RWPE1 (cell line): ENCODE results near the gene C5.

ENCODE experiments used
- CTCF ChIA-PET: fragments of 350-600 bp; sonication (Branson Sonifier 250); formaldehyde crosslinking; extraction: SDS; loops from one replicate; lab custom pipeline; 2021; lab: Yijun Ruan, JAX
- POLR2A ChIA-PET: fragments of 400-600 bp; formaldehyde crosslinking; extraction: SDS; loops from one replicate; lab custom pipeline; 2020; ENCODE audit warnings: antibody characterized with exemption; ENCODE audit not compliant: low non-redundant PET; lab: Yijun Ruan, JAX
- DNase-seq: peaks from one replicate; pipeline ENCODE4 v3.0.0; 2012; ENCODE audit warnings: low spot score
- H3K27ac ChIP-seq: fragments of 450-650 bp; 2 replicates; pipeline ENCODE4 v1.5.1; 2017
- TF ChIP-seq, protein P1 (sequence below): fragments of 450-650 bp; conservative IDR thresholded peaks from 2 replicates; pipeline ENCODE4 v1.5.1; 2017; ENCODE audit warnings: low read depth, mild to moderate bottlenecking

The C5 gene

DNA sequence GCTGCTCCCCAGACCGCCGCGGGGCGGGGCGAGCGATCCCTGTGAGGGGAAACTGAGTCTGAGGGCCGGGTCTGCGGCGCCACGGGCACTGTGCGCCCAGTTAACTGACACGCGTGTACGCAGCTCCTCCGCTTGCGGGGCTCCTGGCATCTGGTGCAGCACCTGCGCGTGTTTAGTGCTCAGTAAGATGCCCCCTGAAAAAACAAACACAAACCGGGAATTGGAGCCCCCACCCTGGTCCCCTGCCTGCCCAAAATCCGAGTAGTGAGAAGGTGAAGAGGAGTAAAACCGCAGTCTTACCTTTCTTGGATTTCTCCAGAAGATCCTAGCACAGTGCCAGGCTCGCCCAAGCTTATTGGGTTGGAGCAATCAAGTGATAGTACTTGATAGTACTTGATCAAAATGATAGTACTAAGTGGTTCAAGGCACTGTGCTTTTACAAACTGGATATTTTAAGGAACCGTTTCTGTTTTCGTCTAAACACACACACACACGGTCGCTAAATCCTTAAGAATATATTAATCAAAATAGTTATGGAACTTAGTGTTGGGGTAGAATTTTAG lies 120.8 kb downstream of the C5 start:
- DNase-seq, result no peak
- TF ChIP-seq, protein P1, sequence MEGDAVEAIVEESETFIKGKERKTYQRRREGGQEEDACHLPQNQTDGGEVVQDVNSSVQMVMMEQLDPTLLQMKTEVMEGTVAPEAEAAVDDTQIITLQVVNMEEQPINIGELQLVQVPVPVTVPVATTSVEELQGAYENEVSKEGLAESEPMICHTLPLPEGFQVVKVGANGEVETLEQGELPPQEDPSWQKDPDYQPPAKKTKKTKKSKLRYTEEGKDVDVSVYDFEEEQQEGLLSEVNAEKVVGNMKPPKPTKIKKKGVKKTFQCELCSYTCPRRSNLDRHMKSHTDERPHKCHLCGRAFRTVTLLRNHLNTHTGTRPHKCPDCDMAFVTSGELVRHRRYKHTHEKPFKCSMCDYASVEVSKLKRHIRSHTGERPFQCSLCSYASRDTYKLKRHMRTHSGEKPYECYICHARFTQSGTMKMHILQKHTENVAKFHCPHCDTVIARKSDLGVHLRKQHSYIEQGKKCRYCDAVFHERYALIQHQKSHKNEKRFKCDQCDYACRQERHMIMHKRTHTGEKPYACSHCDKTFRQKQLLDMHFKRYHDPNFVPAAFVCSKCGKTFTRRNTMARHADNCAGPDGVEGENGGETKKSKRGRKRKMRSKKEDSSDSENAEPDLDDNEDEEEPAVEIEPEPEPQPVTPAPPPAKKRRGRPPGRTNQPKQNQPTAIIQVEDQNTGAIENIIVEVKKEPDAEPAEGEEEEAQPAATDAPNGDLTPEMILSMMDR, result no peak
- CTCF ChIA-PET, result interaction anchor here (0.7 to 1.0 kb wide), 2 partner anchors 53 to 1094 kb away, joined by 3 to 4 read pairs; no protein-coding TSS in a partner anchor
- H3K27ac ChIP-seq, result peak overlapping the region; percentile 80
- POLR2A ChIA-PET, result interaction anchor here (0.6 kb wide), 2 partner anchors 33 to 56 kb away, joined by 3 to 4 read pairs; no protein-coding TSS in a partner anchor

DNA sequence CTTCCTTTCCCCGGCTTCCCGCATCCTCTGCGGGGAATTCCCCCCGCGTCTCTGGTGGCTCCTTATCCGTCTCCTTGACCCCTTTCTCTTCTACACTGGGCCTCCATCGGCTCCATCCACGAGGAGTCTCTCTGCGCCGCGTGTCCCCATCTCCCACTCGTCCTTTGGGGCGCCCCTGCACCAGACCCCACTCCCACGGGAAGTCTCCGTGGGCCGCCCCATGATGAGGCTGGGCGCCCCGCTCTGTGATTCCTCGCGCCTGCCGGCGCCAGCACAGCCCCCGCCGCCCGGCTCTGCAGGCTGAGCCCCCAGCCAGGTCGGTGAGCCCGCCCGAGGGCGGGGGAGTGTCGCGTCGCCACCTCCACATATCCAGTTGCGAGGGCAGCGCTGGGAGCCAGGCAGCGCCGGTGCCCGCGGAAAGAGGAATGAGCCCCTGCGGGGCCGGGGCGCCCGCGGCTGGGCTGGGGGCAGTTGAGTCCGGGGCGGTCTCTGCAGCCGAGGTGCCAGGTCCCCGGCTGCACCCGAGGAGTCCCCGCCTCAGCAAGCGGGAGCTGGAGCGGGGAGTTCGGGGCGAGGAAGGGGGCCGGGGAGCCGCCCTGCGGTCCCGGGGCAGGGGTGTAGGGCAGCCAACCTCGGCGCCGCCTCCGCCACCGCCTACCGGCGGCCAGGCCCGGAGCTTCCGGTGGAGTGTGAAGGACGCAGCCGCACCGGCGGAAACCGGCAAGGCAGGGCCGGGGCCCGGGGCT lies 121.4 kb downstream of the C5 start:
- TF ChIP-seq, protein P1, result no peak
- POLR2A ChIA-PET, result interaction anchor here (0.6 kb wide), 2 partner anchors 32 to 55 kb away, joined by 3 to 4 read pairs; no protein-coding TSS in a partner anchor

DNA sequence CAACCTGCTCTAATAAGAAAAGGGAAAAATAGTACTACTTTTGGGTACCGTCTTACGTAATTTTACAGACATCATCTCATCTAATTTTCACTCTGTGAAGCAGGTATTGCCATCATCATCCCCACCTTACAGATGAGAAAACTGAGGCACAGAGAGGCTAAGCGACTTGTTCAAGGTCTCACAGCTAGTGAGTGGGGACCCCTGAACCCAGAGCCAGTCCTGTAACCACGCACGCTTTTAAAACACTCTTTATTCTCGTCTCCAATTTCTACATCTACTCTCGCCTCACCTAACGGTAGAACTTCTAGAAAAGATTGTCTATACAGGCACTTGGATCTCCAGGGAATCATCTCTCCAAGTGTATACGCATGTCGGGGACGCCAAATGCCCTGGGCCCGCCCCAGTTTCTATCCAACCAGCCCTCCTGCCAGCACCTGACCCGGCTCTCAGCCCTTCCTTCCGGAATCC lies 122.0 kb downstream of the C5 start:
- POLR2A ChIA-PET, result no interaction called here
- TF ChIP-seq, protein P1, result no peak
- CTCF ChIA-PET, result interaction anchor here (1.2 kb wide), 1 partner anchor 50 kb away, joined by 5 read pairs; no protein-coding TSS in a partner anchor
- peak overlapping the region; percentile 80 for H3K27ac ChIP-seq
- no peak for DNase-seq

More for the DNA sequence above, 121.4 kb downstream of the C5 start:
- CTCF ChIA-PET, result interaction anchor here (0.5 to 1.0 kb wide), 3 partner anchors 11 to 1094 kb away, joined by 3 to 4 read pairs (median 3); no protein-coding TSS in a partner anchor
- DNase-seq, result peak; percentile 88
- peak overlapping the region; percentile 80 for H3K27ac ChIP-seq

DNA sequence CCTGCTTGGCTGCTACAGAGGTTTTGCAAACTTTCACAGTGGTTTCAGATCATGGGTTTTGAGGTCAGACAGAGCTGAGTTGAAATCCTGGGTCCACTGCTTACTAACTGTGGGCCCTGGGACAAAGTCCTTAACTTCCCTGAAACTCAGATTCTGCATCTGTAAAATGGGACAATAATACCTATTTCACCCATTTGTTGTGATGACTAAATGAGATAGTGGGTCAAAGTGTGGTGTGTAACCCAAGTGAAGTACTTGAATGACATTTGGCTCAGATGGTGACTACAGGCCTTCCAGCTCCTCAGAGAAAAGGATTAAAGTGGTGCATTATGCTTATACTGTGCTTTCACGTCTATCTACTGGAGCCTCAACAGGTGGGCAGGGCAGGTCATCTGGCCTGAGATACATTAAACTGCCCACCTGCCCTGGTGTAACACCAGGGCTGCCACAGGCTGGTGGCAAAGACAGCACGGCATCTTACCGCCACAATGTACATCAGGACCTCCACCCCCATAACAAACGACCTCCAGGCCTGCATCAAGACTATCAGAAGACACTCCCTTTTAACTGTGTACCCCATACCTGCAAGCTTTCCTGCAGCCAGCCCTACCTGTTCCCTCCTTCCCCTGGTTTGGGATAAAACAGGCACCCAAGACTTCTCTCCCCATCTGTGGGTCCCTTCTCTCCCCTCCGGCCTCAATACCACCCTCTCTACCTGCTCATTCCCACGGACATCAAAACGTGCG lies 122.6 kb downstream of the C5 start:
- peak overlapping the region; percentile 30; the same call in 1 of the 2 replicates for H3K27ac ChIP-seq
- POLR2A ChIA-PET, result no interaction called here
- DNase-seq, result no peak
- CTCF ChIA-PET, result interaction anchor here (0.6 to 1.2 kb wide), 2 partner anchors 9 to 49 kb away, joined by 3 to 5 read pairs; no protein-coding TSS in a partner anchor
- TF ChIP-seq, protein P1, result no peak

DNA sequence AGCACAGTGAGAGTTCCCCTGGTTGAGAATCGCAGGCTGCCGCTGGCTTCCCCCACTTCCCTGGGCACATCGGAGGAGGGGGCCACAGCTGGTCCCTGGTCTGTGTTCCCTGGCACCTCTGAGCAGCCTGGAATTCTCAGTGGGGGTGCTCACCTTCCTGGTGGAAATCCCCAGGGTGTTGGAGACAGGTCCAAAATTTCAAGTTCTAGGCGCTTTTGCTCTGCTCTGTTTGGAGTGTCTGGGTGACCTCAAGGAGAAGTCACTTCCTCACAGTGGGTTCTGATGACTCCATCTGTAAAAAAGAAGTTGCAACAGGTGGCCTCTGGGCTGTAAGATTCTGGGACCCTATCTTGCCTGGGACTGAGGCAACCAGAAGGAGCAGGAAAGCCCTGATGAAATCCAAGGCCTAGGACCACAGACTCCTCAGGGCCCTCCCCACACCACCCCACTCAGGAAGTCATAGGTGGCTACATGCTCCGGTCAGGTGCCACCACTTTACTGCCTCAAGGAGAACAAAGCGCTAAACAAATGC lies 123.6 kb downstream of the C5 start, which contains the start of gene TRAF1:
TRAF1 (minus strand) TSS at position 400 of the 532 bp plus-strand sequence. CDS start 721 bp downstream, outside the sequence.
- DNase-seq, result no peak
- CTCF ChIA-PET, result interaction anchor here (1.0 kb wide), 1 partner anchor 9 kb away, joined by 3 read pairs; no protein-coding TSS in a partner anchor
- TF ChIP-seq, protein P1, result no peak
- POLR2A ChIA-PET, result no interaction called here
- peak within 1 kb of the TSS; percentile 30 for H3K27ac ChIP-seq
